Measurements from ENCODE around the gene DHX15. TPM values are rescaled to one million over a fixed set of nuclear protein-coding genes. Genes with fewer than 3 reads are reported as not detected.

Gene DHX15
- total RNA-seq, 2 donors from 2014 or later: 193 to 195 TPM

GRCh38 chr4:24564488-24564887, 19.9 kb downstream of the DHX15 start:
- no peak overlapping the region for H3K4me3 ChIP-seq (ENCODE audit: low read length)
- TF ChIP-seq CTCF (conservative IDR thresholded peaks at IDR 0.05): no peak
- peaks cover 77% of the 10 kb centered on the region for H3K36me3 ChIP-seq (ENCODE audit: control insufficient read depth, insufficient read depth, low read length)
- no peak overlapping the region for H3K4me3 Mint-ChIP-seq
- DNase-seq: no peak
- peaks cover 25% of the 10 kb centered on the region for H3K4me1 Mint-ChIP-seq
- H3K9ac ChIP-seq (ENCODE audit: extremely low read depth, low read length, poor library complexity, severe bottlenecking): no peak overlapping the region
- peaks cover 5% of the 10 kb centered on the region for H3K9me3 ChIP-seq (ENCODE audit: control insufficient read depth, low read length)
- no peak overlapping the region for H3K27ac ChIP-seq (ENCODE audit: low read depth, low read length)
- H3K9me3 Mint-ChIP-seq: peaks cover 2% of the 10 kb centered on the region
- H3K27me3 ChIP-seq (ENCODE audit: control insufficient read depth, insufficient read depth, low read length, poor library complexity, severe bottlenecking): no peaks in the 10 kb centered on the region
- H3K4me1 ChIP-seq (ENCODE audit: control insufficient read depth, insufficient read depth, low read length): peaks cover 5% of the 10 kb centered on the region
- peaks cover 76% of the 10 kb centered on the region for H3K36me3 Mint-ChIP-seq (ENCODE audit: low read depth)
- H3K27me3 Mint-ChIP-seq (ENCODE audit: insufficient read depth): no peaks in the 10 kb centered on the region
- no peak overlapping the region for H3K27ac Mint-ChIP-seq
- 85 to 100% methylated on average over 1 to 2 of the region's 2 CpGs for WGBS, 2 experiments (ENCODE audit: insufficient coverage in 1 of 2, insufficient read length in 1 of 2)

GRCh38 chr4:24561438-24562139, 22.8 kb downstream of the DHX15 start:
- no peak overlapping the region for H3K9ac ChIP-seq (ENCODE audit: extremely low read depth, low read length, poor library complexity, severe bottlenecking)
- DNase-seq: no peak
- H3K4me3 ChIP-seq (ENCODE audit: low read length): no peak overlapping the region
- H3K27me3 Mint-ChIP-seq (ENCODE audit: insufficient read depth): no peaks in the 10 kb centered on the region
- no peak for TF ChIP-seq CTCF (conservative IDR thresholded peaks at IDR 0.05)
- peaks cover 5% of the 10 kb centered on the region for H3K9me3 ChIP-seq (ENCODE audit: control insufficient read depth, low read length)
- H3K9me3 Mint-ChIP-seq: peaks cover 2% of the 10 kb centered on the region
- peaks cover 60% of the 10 kb centered on the region for H3K36me3 Mint-ChIP-seq (ENCODE audit: low read depth)
- peaks cover 74% of the 10 kb centered on the region for H3K36me3 ChIP-seq (ENCODE audit: control insufficient read depth, insufficient read depth, low read length)
- peaks cover 25% of the 10 kb centered on the region for H3K4me1 Mint-ChIP-seq
- no peak overlapping the region for H3K27ac Mint-ChIP-seq
- H3K27me3 ChIP-seq (ENCODE audit: control insufficient read depth, insufficient read depth, low read length, poor library complexity, severe bottlenecking): no peaks in the 10 kb centered on the region
- peaks cover 5% of the 10 kb centered on the region for H3K4me1 ChIP-seq (ENCODE audit: control insufficient read depth, insufficient read depth, low read length)
- H3K27ac ChIP-seq (ENCODE audit: low read depth, low read length): no peak overlapping the region
- WGBS, 2 experiments (ENCODE audit: insufficient coverage in 1 of 2, insufficient read length in 1 of 2): 95 to 100% methylated on average over 1 to 8 of the region's 8 CpGs
- H3K4me3 Mint-ChIP-seq: no peak overlapping the region

- Mint-ChIP-seq H3K9me3 (peaks cover 2% of the 10 kb centered on the region), H3K36me3 (ENCODE audit: low read depth) (peaks cover 59% of the 10 kb centered on the region), H3K4me1 (peaks cover 21% of the 10 kb centered on the region), H3K27me3 (ENCODE audit: insufficient read depth) (no peaks in the 10 kb centered on the region), H3K4me3 (no peak overlapping the region), H3K27ac (no peak overlapping the region)
- peaks cover 5% of the 10 kb centered on the region for H3K4me1 ChIP-seq (ENCODE audit: control insufficient read depth, insufficient read depth, low read length)
- peaks cover 78% of the 10 kb centered on the region for H3K36me3 ChIP-seq (ENCODE audit: control insufficient read depth, insufficient read depth, low read length)
- TF ChIP-seq CTCF (conservative IDR thresholded peaks at IDR 0.05): no peak
- no peak for DNase-seq
- H3K9me3 ChIP-seq (ENCODE audit: control insufficient read depth, low read length): peaks cover 5% of the 10 kb centered on the region
- H3K9ac ChIP-seq (ENCODE audit: extremely low read depth, low read length, poor library complexity, severe bottlenecking): no peak overlapping the region
- H3K4me3 ChIP-seq (ENCODE audit: low read length): no peak overlapping the region
- H3K27me3 ChIP-seq (ENCODE audit: control insufficient read depth, insufficient read depth, low read length, poor library complexity, severe bottlenecking): no peaks in the 10 kb centered on the region
- no peak overlapping the region for H3K27ac ChIP-seq (ENCODE audit: low read depth, low read length)
- 92 to 93% methylated on average over 2 to 3 of the region's 3 CpGs for WGBS, 2 experiments (ENCODE audit: insufficient coverage in 1 of 2, insufficient read length in 1 of 2)
Measured at GRCh38 chr4:24560868-24561368, 23.4 kb downstream of the DHX15 start.
